Erythroblast (primary cell): Measurements from ENCODE around the gene SCIN.

Experiments
- DNase-seq, 2 experiments: peaks; one replicate each; lab custom pipeline; 2025; lab: John Stamatoyannopoulos, UW
- GATA1 ChIP-seq: IDR thresholded peaks from 2 replicates; pipeline ENCODE4 v1.6.1; 2011; ENCODE audit warnings: low read depth, mild to moderate bottlenecking, control low read depth, low read length, moderate library complexity
- POLR2A ChIP-seq: IDR thresholded peaks from 2 replicates; pipeline ENCODE4 v1.6.1; 2011; ENCODE audit warnings: mild to moderate bottlenecking, low read length

SCIN gene

DNA sequence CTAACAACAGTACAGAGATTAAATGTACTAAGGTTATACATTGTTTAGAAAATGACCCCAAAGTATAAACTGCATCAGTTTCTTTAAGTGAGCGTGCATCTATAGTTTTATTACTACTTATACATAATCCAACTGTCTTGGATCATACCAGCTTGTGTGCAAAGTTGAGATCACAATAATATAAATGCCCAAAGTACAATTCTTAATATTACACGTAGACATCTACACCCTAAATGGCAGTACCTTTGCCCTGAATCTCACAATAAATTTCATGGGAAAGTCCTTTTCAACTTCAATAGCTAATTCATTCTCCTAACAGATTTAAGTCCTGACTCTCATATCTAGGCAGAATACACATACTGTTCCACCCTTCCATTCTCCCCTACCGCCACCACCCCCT is 11.8 kb downstream of the SCIN start:
- no peak for DNase-seq
- no peak for TF ChIP-seq POLR2A
- TF ChIP-seq GATA1, result no peak

DNA sequence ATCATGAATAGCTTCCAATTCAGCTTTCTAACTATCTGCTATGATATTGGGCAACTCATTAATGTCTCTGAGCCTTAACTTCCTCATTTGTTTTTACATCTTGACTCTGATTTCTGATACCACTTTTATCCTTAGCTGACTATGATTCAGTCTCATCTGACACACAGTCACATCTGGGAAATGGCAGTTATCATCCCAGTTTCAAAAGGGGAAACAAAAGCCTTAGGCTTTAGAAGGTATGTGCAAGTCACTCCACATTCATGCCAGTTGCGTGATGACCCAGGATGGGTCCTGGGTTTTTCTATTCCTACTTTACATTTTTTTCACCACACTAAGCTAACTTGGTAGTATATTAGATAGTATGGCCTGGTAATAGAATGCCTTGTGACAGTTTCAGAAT is 12.7 kb downstream of the SCIN start:
- no peak for TF ChIP-seq POLR2A
- TF ChIP-seq GATA1, result no peak
- no peak for DNase-seq

DNA sequence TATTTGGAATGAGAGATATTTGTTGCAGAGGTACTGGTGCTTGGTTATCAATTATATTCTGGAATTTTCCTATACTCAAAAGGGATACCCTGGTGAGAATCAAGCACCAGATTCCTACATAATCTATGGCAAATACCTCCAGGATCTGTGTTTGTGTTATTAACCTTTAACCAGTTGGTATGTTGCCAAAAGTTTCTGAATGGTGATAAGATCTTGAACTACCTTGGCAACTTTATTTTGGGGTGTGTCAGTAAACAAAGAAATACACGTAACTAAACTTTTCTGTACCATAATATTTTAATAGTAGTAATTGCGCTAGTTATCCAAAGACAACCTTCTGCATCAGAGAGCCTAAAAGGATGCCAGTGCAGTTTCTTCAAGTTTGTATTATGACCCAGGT is 13.4 kb downstream of the SCIN start:
- DNase-seq, result no peak

GRCh38 chr7:12584930-12585329 is 14.4 kb downstream of the SCIN start:
- peak in 1 of 2 experiments; percentile 6 for DNase-seq

More for the DNA sequence above, 13.4 kb downstream of the SCIN start:
- no peak for TF ChIP-seq GATA1
- TF ChIP-seq POLR2A, result no peak

GRCh38 chr7:12586271-12586670 is 15.8 kb downstream of the SCIN start:
- no peak for DNase-seq

More at GRCh38 chr7:12584930-12585329, 14.4 kb downstream of the SCIN start:
- no peak for TF ChIP-seq POLR2A

DNA sequence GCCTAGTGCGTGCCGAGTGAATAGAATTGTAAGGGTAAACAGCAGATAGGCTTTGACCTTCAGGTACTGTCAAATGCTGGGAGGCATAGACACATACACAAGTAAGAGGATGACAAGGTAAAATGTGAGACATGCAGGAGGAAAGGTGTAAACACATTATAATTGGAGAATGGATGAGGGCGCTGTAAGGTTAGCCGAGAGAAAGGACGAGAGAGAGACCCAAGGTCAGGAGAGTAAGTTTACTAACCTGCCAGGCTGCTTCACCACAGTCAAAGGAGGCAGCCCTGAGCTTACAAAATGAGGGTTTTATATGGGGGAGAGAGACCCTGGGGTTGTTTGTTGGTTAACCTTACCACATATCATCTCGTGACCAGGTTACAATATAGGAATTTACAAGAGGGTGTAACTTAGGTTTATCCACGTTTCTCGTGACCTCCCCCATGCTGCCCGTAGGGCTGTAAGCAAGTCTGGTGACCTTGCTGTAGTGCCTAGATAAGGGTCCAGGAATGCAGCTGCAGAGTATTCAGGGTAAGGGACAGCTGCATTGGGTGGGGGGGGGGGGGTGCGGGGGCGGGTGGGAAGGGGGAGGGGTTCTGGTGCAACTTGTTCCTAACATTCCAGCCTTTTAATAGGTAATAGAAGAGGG is 17.9 kb downstream of the SCIN start:
- TF ChIP-seq POLR2A (no peak), GATA1 (no peak)
- DNase-seq, result no peak

More at GRCh38 chr7:12586271-12586670, 15.8 kb downstream of the SCIN start:
- TF ChIP-seq GATA1, result no peak
- TF ChIP-seq POLR2A, result no peak

GRCh38 chr7:12590559-12590958 is 20.0 kb downstream of the SCIN start:
- TF ChIP-seq POLR2A (no peak), GATA1 (no peak)

GRCh38 chr7:12594122-12594897 is 23.8 kb downstream of the SCIN start:
- no peak for DNase-seq
- TF ChIP-seq GATA1 (no peak), POLR2A (no peak)

More at GRCh38 chr7:12590559-12590958, 20.0 kb downstream of the SCIN start:
- no peak for DNase-seq

- no peak for TF ChIP-seq GATA1
- no peak for TF ChIP-seq POLR2A
- no peak for DNase-seq
Measured at GRCh38 chr7:12595148-12595547, 24.6 kb downstream of the SCIN start.

GRCh38 chr7:12596225-12596790 is 25.8 kb downstream of the SCIN start:
- DNase-seq, result no peak
- TF ChIP-seq POLR2A, result no peak
- TF ChIP-seq GATA1, result no peak

- no peak for DNase-seq
- TF ChIP-seq POLR2A, result no peak
- TF ChIP-seq GATA1, result no peak
Measured at GRCh38 chr7:12601302-12601869, 30.9 kb downstream of the SCIN start.

- TF ChIP-seq GATA1 (no peak), POLR2A (no peak)
- DNase-seq, result no peak
Measured at GRCh38 chr7:12607134-12607533, 36.6 kb downstream of the SCIN start.

- no peak for DNase-seq
- TF ChIP-seq POLR2A, result no peak
Measured at GRCh38 chr7:12609561-12609960, 39.0 kb downstream of the SCIN start.

DNA sequence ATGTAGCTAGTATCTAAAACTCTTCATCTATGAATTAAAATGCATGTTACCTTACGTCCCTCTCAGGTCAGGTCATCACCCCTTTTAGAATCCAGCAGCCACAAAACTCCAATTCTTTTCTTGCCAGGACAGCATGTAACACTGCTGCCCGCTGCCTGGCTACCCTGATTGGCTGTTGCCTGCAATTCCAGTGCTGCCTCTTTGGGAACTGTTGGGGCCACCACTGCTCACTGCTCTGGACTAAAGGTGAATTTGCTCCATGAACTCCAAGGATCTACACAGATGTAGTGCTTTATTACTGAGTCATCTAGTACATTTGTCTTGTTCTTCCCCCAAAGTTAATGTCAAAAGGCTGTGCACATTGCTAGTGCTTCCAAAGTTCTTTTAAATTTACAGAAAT is 40.4 kb downstream of the SCIN start:
- no peak for DNase-seq
- TF ChIP-seq GATA1 (no peak), POLR2A (no peak)
